AG09309 (cell line): Measurements from ENCODE around the gene ZNF354B.
A peak's percentile ranks its signal among the peaks of the same experiment; 100 is the strongest.
"Not testable (repeated sequence)": the region's sequence is repeated elsewhere in the genome, so short reads cannot be mapped to it uniquely, and the experiment has no call there.

ENCODE experiments used
- DNase-seq: peaks from one replicate; pipeline ENCODE4 v3.0.0-alpha.2; 2010; ENCODE audit warnings: low read depth
- H3K4me3 ChIP-seq: 2 replicates; pipeline ENCODE4 v1.5.1; 2011; ENCODE audit warnings: mild to moderate bottlenecking, low read depth, low read length, moderate library complexity; ENCODE audit not compliant: control insufficient read depth
- CTCF ChIP-seq: IDR thresholded peaks from 2 replicates; pipeline ENCODE4 v1.5.1; 2011; ENCODE audit warnings: mild to moderate bottlenecking, low read depth, low read length, inconsistent platforms; ENCODE audit not compliant: insufficient read depth, control insufficient read depth; ENCODE audit errors: missing control alignments

Gene ZNF354B

GRCh38 chr5:178827636-178828035, 32.1 kb upstream of the ZNF354B start:
- no peak for DNase-seq
- no peak overlapping the region for H3K4me3 ChIP-seq
- TF ChIP-seq CTCF = no peak

GRCh38 chr5:178831049-178831448, 28.7 kb upstream of the ZNF354B start:
- TF ChIP-seq CTCF = no peak
- H3K4me3 ChIP-seq = no peak overlapping the region
- no peak for DNase-seq

GRCh38 chr5:178832618-178833201, 27.0 kb upstream of the ZNF354B start:
- TF ChIP-seq CTCF = no peak
- H3K4me3 ChIP-seq = no peak overlapping the region
- DNase-seq = no peak

GRCh38 chr5:178836628-178837027, 23.1 kb upstream of the ZNF354B start:
- no peak for DNase-seq
- no peak overlapping the region for H3K4me3 ChIP-seq
- TF ChIP-seq CTCF = no peak

- not testable (repeated sequence) for DNase-seq, H3K4me3 ChIP-seq
Observed at GRCh38 chr5:178838695-178839318, 20.9 kb upstream of the ZNF354B start.

GRCh38 chr5:178839319-178839704, 20.4 kb upstream of the ZNF354B start:
- TF ChIP-seq CTCF = peak; percentile 51
- no peak for DNase-seq
- H3K4me3 ChIP-seq = no peak overlapping the region

GRCh38 chr5:178840399-178840798, 19.4 kb upstream of the ZNF354B start:
- not testable (repeated sequence) for H3K4me3 ChIP-seq, DNase-seq

- no peak overlapping the region for H3K4me3 ChIP-seq
- no peak for DNase-seq
- TF ChIP-seq CTCF = no peak
Observed at GRCh38 chr5:178849316-178849715, 10.4 kb upstream of the ZNF354B start.
